DOHH2 (cell line): ENCODE data around the gene FBXO38.
A peak's percentile ranks its signal among the peaks of the same experiment; 100 is the strongest.

Experiments
- H3F3A ChIP-seq: fragments of 200-600 bp; sonication (generic), shearing (Covaris generic); 2 replicates; pipeline ENCODE4 v1.6.0; 2016; ENCODE audit warnings: antibody characterized with exemption, mild to moderate bottlenecking; ENCODE audit not compliant: control insufficient read depth, insufficient read depth
- H3K27ac ChIP-seq: fragments of 200-600 bp; sonication (generic); 2 replicates; pipeline ENCODE4 v1.5.1; 2014; ENCODE audit warnings: low read depth, mild to moderate bottlenecking, low read length, moderate library complexity
- H3K27me3 ChIP-seq: fragments of 200-600 bp; sonication (generic); 2 replicates; pipeline ENCODE4 v1.6.1; 2014; ENCODE audit warnings: mild to moderate bottlenecking, low read length, mixed read lengths; ENCODE audit not compliant: control insufficient read depth
- H3K36me3 ChIP-seq: fragments of 200-600 bp; sonication (generic); 2 replicates; pipeline ENCODE4 v1.6.1; 2014; ENCODE audit warnings: mild to moderate bottlenecking, low read length, moderate library complexity, mixed read lengths; ENCODE audit not compliant: control insufficient read depth
- H3K4me1 ChIP-seq: fragments of 200-600 bp; sonication (generic); 2 replicates; pipeline ENCODE4 v1.6.1; 2014; ENCODE audit warnings: mild to moderate bottlenecking, low read length, mixed read lengths; ENCODE audit not compliant: control insufficient read depth
- H3K4me2 ChIP-seq: fragments of 200-600 bp; sonication (generic); 2 replicates; pipeline ENCODE4 v1.6.0; 2014; ENCODE audit warnings: mild to moderate bottlenecking, low read length, moderate library complexity
- H3K4me3 ChIP-seq: fragments of 200-600 bp; sonication (generic); 2 replicates; pipeline ENCODE4 v1.5.1; 2014; ENCODE audit warnings: mild to moderate bottlenecking, low read length, mixed read lengths
- H3K79me2 ChIP-seq: fragments of 200-600 bp; sonication (generic); 2 replicates; pipeline ENCODE4 v1.6.1; 2014; ENCODE audit warnings: mild to moderate bottlenecking, low read length, mixed read lengths; ENCODE audit not compliant: control insufficient read depth
- H3K9me2 ChIP-seq: fragments of 200-600 bp; sonication (generic); replicated peaks from 2 replicates; pipeline ENCODE4 v1.6.1; 2014; ENCODE audit warnings: mild to moderate bottlenecking, low read length, mixed read lengths; ENCODE audit not compliant: control insufficient read depth
- H3K9me3 ChIP-seq: fragments of 200-600 bp; sonication (generic); 2 replicates; pipeline ENCODE4 v1.6.1; 2014; ENCODE audit warnings: antibody characterized with exemption, low read length, mixed read lengths; ENCODE audit not compliant: control insufficient read depth, insufficient read depth
- H4K20me1 ChIP-seq: fragments of 200-600 bp; sonication (generic); 2 replicates; pipeline ENCODE4 v1.6.0; 2014; ENCODE audit warnings: low read depth, mild to moderate bottlenecking, antibody characterized with exemption, low read length, moderate library complexity; ENCODE audit not compliant: control insufficient read depth, insufficient read depth
- CTCF ChIP-seq: fragments of 200-600 bp; sonication (generic); IDR thresholded peaks from one replicate; pipeline ENCODE4 v1.5.1; 2014; ENCODE audit warnings: antibody characterized with exemption, mild to moderate bottlenecking, low read depth, low read length; ENCODE audit not compliant: poor library complexity, severe bottlenecking
- EZH2phosphoT487 ChIP-seq: fragments of 200-600 bp; sonication (generic); IDR thresholded peaks from 2 replicates; pipeline ENCODE4 v1.6.1; 2017; ENCODE audit warnings: borderline replicate concordance, mild to moderate bottlenecking, antibody characterized with exemption, low read length, moderate library complexity, mixed read lengths

The FBXO38 gene

GRCh38 chr5:148381906-148382305 lies 1.9 kb upstream of the FBXO38 start:
- Histone ChIP-seq H3F3A (no peaks in the 10 kb centered on the region), H3K9me3 (peaks cover 12% of the 10 kb centered on the region; the same call in 1 of the 2 replicates), H3K4me1 (peaks cover 35% of the 10 kb centered on the region), H3K9me2 (no peaks in the 10 kb centered on the region), H3K4me2 (peak overlapping the region; percentile 88), H3K27me3 (no peaks in the 10 kb centered on the region), H3K79me2 (peaks cover 38% of the 10 kb centered on the region), H4K20me1 (no peaks in the 10 kb centered on the region), H3K36me3 (peaks cover 24% of the 10 kb centered on the region), H3K4me3 (peak overlapping the region; percentile 79; the same call in 1 of the 2 replicates), H3K27ac (no peak overlapping the region)
- TF ChIP-seq EZH2phosphoT487 (no peak), CTCF (no peak)

- Histone ChIP-seq H3K9me2 (no peaks in the 10 kb centered on the region), H3K27ac (peak overlapping the region; percentile 42), H3K36me3 (peaks cover 30% of the 10 kb centered on the region), H3K4me3 (peak overlapping the region; percentile 79), H3K4me2 (peak overlapping the region; percentile 88), H3K9me3 (peaks cover 12% of the 10 kb centered on the region; the same call in 1 of the 2 replicates), H3F3A (no peaks in the 10 kb centered on the region), H3K79me2 (peaks cover 48% of the 10 kb centered on the region), H3K4me1 (peaks cover 35% of the 10 kb centered on the region), H4K20me1 (no peaks in the 10 kb centered on the region), H3K27me3 (no peaks in the 10 kb centered on the region)
- no peak for TF ChIP-seq EZH2phosphoT487
- no peak for TF ChIP-seq CTCF
Observed at GRCh38 chr5:148382961-148383360, 797 bp upstream of the FBXO38 start.

GRCh38 chr5:148384380-148384737 lies 601 bp downstream of the FBXO38 start:
- Histone ChIP-seq H3K4me3 (peak overlapping the region; percentile 79), H3K79me2 (peaks cover 62% of the 10 kb centered on the region), H3K9me3 (0 out of 2 replicates have a peak, but pooled peaks cover 4% of the 10 kb centered on the region), H3K4me2 (peak overlapping the region; percentile 88), H3K27ac (peak overlapping the region; percentile 53), H3K27me3 (no peaks in the 10 kb centered on the region), H3F3A (no peaks in the 10 kb centered on the region), H3K4me1 (peaks cover 39% of the 10 kb centered on the region), H4K20me1 (peaks cover 7% of the 10 kb centered on the region; the same call in 1 of the 2 replicates), H3K9me2 (no peaks in the 10 kb centered on the region), H3K36me3 (peaks cover 44% of the 10 kb centered on the region)
- TF ChIP-seq CTCF (no peak), EZH2phosphoT487 (no peak)
